Fibroblast of lung (primary cell): ENCODE data around the gene TSPYL4.

Experiments used
- EZH2 ChIP-seq: IDR thresholded peaks from 2 replicates; pipeline ENCODE4 v1.5.1; 2012; ENCODE audit warnings: low read length, control low read depth, mild to moderate bottlenecking; ENCODE audit errors: missing control alignments
- TF ChIP-seq, protein P1 (sequence below), 2 donors: IDR thresholded peaks in 1 of 2; conservative IDR thresholded peaks in 1 of 2; 1 replicate in 1 of 2; 2 replicates in 1 of 2; pipeline ENCODE4 v1.5.1; 2011 to 2012; ENCODE audit warnings: low read length in 2 of 2, control low read depth in 1 of 2, inconsistent platforms in 1 of 2, low read depth in 1 of 2, mild to moderate bottlenecking in 1 of 2

DNA sequence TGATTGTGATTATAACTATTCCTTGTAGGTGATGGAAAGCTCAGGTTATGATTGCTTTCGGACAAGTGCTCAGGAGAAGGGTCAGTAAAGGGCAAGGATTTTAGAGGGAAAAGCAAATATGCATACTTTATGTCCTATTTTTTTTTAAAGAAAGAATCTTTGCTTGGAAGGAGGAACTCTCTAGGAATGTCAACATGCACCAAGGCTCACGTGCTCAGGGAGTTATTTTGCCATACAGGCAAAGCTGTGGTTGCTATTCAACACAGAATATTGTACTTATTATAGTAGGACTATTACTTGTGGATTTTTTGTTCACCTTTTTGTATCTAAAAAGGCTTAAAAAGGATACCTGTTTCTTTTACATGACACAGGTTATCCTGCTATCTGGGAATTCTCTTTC, 28.8 kb upstream of the TSPYL4 start:
- TF ChIP-seq, protein P1, sequence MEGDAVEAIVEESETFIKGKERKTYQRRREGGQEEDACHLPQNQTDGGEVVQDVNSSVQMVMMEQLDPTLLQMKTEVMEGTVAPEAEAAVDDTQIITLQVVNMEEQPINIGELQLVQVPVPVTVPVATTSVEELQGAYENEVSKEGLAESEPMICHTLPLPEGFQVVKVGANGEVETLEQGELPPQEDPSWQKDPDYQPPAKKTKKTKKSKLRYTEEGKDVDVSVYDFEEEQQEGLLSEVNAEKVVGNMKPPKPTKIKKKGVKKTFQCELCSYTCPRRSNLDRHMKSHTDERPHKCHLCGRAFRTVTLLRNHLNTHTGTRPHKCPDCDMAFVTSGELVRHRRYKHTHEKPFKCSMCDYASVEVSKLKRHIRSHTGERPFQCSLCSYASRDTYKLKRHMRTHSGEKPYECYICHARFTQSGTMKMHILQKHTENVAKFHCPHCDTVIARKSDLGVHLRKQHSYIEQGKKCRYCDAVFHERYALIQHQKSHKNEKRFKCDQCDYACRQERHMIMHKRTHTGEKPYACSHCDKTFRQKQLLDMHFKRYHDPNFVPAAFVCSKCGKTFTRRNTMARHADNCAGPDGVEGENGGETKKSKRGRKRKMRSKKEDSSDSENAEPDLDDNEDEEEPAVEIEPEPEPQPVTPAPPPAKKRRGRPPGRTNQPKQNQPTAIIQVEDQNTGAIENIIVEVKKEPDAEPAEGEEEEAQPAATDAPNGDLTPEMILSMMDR (conservative IDR thresholded peaks at IDR 0.05 in 1 of 2, IDR thresholded peaks at IDR 0.05 in 1 of 2; ENCODE audit: low read depth in 1 of 2, low read length in 2 of 2), result no peak
- TF ChIP-seq EZH2, result no peak
